Stimulated activated CD8-positive, alpha-beta memory T cell treated with anti-CD3 and anti-CD28 coated beads, Interleukin-15, amount 100 ng/mL, for 4 hours (primary cell): ENCODE data around the gene SULF2.
A peak's percentile ranks its signal among the peaks of the same experiment; 100 is the strongest.

ENCODE experiments used
- DNase-seq, 2 donors: peaks; one replicate each; pipeline ENCODE4 v3.0.0-alpha.2; 2020; ENCODE audit warnings: low read depth in 2 of 2

The SULF2 gene

DNA sequence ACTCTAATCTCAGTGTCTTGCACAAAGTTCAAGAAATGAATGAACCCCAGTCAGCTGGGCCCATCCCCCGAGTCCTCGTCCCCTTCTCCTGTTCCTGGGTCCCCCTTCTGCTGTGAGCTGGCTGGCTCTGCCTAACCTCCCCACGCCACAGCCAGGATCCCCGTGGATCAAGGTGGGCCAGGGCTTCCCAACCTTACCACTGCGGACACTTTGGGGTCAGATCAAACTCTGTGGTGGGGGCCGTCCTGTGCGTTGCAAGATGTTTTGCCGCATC is 116.2 kb downstream of the SULF2 start:
- DNase-seq = no peak

DNA sequence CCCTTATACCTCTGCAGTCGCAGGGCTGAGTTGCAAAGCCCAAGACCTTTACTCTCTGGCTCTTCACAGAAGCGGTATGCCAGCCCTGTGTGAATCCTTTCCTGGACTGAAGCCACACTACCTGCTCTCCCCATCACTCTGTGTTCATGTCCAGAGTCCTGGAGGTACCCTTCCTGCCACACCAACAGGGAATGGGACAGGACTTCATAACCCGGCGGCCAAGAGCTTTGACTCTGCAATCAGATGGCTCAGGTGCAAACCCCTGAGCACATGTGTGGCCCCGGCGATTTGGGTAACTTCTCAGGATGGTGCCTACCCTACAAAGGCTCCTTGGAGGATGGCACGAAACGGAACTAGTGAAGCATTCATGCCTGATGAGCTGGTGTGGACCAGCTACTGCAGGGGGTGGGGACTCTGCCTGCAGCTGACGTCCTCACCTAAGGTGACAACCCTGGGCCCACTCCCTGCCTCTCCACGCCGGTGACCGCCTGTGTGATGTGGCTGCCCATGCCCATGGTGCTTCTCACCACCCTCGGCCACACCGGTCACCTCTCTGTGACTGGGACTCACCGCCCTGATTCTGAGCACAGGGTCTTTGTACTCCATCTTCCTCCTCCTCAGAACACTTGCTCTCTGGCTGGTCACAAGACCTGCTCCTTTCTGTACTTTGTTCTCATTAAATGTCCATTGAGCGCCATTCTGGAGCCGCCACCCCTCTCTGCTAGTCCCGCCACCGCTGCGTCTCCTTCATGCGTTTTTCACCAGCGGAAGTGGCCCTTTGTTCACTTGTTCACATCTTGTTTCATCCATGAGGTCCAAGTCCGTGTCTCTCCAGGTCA is 116.7 kb downstream of the SULF2 start:
- DNase-seq = no peak

DNA sequence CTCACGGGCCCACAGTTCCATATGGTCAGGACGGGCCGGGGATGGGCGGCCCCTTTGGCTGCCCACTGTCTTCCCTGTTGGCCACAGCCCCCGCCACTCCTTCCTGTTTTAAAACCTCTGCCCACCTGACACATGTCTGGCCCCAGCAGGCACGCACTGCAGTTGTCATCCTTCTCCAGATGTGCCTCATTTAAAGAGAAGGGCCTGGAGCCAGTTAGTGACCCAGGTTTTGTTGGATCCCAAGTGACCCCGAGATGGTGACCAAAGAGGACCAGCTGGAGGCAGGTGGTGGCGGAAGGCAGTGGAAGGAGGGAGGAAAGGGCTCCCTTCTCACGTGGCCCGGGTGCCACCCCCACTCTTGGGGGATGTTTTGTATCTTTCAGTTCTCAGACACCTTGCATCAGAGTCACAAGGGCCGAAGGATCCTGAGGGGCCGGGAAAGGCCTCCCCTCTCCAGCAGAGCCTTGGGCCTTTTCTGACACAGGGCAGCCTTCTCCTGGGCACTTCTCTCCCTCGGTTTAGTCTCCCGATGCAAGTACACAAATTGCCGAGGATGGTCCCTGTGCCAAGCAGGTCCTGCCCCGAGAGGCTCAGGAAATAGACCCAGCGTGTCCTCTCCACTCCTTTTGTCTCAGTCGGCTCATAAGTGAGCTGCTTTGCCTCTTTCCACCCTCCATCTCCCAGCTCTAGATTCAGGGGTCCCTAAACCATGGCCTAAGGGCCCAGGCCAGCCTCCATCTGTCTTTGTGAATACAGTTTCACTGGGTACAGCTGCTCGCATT is 117.6 kb downstream of the SULF2 start:
- DNase-seq = no peak

DNA sequence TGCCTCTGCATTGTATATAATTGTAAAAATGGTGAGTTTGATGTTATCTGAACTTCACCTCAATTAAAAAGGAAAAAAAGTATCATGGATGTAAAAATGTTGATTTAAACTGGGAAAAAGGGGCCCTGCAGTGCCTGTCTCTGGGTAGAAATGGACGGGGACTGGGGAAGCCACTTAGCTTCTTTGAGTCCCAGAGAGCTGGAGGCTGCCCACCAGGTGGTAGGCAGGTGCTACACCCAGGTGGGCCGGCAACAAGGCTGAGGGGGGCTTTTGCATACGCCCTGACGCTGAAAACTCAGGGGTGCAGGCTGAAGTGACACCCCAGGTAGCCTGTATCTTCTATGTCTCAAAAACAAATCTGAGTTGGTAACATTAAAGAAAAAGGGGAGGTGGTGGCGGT is 118.2 kb downstream of the SULF2 start:
- DNase-seq = no peak

DNA sequence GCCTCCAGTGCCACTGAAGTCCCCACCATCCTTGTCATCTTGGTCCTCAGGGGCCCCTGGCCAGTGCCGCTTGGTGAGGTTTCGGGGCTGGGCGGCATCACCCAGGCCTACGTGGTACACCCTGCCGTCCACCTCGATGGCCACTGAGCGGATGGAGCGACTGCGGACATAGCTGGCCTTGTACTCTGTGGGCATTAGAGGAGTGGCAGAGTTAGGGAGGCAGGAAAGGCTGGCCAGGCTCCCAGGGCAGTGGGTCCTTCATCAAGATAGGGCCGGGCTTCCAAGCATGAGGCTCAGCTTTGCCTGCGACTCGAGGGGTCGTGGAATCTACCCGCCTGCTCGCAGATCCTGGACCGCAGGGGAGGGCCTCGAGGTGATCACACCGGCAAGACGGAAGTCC is 119.0 kb downstream of the SULF2 start:
- no peak for DNase-seq

DNA sequence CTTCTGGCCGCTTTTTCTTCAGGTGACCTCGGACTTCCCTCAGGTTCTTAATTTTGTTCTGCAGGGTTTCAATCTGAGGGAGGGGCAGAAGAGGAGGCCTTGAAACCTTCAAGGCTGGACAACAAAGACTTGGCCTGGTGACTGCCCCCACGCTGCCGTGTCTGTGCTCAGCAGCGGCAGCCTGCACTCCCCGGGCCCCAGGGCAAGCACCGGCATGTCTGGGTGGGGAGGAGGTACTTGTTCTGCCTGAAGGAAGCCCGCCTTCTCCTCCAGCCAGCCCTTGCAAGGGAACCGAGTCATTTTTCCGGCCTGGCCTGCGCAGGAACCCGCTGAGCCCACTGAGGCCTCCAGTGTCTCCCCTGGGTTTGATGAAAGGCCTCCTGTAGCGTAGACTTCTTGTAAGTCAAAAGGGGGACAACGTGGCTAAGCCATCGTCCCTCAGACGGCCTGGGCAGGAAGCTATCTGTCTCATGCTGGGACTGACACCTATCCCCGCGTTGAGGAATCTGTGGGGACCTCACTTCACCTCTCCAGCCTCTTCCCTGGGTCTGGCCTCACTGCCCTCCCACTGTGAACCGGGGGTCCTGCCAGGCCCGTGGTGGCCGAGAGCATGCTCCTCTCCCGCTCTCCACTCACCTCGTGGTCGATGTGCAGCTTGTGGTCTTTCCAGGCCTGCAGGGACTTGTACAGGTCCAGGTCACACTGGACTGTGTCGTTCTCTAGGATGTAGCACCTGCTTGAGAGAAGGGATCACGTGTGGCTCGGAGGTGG is 119.9 kb downstream of the SULF2 start:
- DNase-seq = no peak

DNA sequence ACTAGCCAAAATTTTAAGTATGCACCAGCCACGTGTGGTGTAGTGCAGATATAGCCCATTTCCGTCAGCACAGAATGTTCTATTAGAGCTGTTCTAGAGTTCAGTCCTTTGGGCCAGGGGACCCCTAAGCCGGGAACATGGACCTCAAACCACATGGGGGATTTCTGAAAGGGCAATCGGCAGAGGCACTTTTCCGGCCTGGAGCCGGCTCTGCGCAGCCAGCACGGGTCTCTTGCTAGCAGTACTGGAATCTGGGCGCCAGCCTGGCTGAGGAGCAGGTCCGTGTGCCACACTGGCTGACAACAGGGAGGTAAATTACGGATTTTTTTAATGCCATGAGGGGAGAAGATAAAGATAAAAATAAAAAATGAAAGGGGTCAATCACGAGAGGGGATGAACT is 120.5 kb downstream of the SULF2 start:
- no peak for DNase-seq

DNA sequence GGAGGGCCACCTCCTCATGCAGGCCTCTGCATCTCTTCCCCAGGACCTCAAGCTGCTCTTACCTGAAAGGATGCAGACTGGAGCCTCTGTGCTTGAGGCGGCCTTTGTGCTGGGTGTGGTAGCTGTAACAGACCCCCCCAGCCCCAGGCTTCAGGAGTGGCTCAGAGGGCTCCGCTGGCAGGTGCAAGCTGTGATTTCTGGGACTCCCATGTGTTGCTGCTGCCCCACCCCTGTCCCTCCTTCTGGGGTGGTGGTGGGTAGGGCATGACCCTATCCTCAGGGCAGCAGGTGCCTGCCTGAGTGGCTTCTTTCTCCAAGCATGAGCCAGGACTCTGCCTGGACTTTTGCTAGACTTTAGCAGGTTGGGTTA is 121.2 kb downstream of the SULF2 start:
- no peak for DNase-seq

DNA sequence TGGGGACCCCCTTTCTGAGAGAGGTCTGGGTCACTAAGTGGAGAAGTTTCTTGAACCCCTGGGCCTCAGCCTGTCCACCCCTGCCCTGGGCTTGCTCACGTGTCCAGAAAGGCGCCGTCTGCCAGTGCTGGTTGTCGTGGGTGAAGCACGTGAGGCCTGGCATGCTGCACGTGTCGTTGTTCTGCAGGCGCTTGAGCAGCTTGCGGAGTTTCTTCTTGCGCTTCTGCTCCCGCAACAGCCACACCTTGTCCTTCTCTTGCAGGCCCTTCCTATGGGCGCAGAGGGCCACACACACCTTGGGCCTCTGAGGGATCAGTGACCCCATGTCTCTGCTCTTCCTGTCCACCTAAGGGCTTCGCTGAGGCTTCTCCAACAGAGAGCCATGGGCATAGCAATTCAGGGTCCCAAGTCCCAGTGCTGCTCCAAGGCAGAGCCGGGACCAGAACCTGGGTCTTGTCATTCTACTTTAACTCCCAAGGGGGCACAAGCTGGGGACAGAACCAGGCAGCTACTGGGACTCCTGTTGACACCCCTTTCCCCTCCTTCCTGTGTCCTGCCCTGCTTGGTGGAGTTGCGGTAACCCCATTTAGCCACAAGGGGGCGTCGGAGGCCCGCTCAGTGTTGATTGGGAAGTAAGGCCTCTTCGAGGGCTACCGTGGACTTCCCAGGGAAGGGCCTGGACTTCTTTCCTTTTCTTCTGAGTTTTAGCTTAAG is 121.8 kb downstream of the SULF2 start:
- DNase-seq = peak; percentile 20 to 42

DNA sequence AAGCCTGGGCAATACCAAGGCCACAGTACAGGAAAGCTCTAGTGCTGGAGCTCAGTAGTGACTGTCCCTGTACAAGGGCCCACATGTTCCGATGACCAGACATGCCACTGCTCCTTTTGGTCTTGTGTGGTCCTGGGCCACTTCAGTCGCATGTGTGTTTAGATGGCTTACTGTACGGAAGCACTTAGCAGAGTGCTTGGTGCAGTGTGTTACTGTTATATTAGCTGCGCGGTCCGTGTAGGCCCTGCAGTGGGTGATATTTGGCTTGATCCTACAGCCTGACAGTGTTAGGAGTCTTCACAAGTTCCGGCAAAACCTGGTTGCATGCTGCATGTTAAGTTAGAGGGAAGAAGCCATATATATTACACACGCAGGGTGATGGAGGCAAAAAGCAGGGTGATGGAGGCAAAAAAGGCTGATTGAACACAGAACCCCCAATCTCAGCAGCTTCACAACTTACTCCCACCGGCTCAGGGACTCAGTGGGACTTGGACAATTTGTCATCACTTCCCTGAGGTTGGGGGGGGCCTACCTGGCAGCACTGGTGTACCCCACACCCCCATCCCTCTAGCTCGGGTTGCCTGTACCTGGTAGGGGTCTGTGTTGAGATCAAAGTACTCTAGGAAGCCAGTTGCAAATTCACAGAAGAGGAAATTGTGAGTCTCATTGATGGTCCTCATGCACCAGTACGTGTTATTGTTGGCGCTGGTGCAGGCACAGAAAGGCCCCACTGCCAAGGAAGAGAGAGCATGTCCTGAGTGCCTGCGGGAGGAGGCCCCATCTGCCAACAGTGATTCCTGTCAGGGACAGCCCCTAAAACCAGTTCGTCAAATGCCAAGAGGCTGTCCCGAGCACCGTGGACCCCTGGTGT is 122.6 kb downstream of the SULF2 start:
- no peak for DNase-seq

DNA sequence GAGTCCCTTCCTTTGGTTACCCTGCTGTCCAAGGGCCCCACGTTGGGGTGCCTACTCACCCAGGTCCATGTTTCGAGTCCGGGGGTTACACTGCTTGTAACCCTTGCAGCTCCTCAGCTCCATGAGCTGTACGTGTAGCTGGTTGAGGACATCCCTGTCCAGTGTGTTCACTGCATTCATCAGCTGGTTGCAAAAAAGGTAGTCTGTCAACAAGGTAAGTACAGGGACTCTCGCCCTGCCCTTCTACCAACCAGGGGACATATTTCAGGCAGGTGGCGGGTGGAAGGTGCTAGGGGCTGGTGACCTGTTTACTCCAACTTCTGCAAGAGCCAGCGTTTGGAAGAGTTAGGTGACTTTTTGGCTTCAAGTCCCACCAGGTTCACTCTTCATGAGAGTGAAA is 123.6 kb downstream of the SULF2 start:
- no peak for DNase-seq

DNA sequence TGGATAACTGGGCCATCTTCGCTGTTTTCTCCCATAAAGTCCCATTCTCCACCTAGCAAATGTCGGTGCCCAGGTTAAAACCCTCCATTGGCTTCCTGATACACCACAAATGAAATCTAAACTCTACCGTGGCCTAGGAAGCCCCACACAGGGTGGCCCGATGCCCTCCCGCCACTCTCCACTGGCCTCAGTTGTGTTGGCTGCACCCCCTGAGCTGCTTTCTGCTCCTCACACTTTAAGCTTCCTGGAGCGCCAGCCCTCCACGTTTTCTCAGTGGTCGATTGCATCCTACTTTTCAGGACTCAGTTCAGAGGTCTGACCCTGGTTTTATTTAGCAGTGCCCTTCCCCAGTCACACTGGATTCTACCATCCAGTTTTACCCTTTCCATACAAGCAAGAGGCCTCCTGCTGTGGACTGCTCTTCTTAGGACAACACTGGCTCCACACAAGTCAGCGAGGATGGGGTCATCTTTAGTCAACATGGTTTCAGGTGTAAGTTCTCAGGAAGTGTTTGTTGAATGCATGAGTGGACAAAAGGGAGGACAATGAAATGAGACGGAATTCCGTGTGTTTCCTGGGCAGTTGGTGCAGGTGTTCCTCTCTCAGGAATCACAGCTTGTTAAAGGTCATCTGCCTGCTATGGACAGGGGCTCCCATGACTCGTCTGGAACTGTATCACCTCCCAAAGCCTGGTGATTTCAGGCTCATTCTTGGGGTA is 124.1 kb downstream of the SULF2 start:
- no peak for DNase-seq

DNA sequence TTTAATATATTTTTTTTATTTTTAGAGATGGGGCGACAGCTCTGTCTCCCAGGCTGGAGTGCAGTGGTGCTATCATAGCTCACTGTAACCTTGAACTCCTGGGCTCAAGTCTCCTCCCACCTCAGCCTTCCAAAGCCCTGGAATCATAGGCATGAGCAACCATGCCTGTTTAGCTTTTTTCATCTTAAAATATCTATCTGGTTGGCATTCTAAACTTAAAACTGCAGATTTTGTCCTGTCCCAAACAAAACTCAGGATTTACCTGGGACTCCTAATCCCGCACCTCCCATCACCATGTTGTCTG is 124.7 kb downstream of the SULF2 start:
- no peak for DNase-seq

DNA sequence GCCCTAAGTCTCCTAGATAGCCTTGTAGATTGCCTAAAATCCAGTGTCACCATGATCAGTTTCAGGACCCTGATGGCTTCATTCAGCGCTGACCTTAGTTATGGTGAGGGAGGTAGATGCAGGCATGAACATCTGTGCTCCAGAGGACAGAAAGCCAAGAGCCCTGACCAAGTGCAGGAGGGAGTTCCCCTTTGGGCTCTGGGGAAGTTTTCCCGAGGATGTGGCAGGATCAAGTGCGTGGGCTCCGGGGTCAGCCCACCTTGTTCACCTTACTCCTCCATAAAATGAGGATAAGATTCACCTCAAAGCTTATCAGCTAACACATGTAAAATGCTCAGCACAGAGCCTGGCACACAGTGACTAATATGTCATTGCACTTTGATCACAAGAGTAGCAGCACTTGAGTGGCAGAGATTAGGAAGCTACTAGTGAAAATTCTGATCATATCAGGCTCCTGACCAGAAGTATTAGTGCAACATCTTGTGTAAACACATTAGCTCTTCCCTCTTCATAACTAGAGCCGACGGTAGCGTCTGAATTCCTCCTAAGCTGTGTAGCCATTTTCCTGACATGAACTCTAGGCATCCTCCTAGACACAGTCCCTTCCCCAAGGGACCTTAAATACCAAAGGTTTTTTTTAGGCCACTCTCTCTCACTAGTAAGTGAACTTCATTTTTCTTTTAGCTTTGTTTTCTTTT is 125.2 kb downstream of the SULF2 start:
- no peak for DNase-seq

DNA sequence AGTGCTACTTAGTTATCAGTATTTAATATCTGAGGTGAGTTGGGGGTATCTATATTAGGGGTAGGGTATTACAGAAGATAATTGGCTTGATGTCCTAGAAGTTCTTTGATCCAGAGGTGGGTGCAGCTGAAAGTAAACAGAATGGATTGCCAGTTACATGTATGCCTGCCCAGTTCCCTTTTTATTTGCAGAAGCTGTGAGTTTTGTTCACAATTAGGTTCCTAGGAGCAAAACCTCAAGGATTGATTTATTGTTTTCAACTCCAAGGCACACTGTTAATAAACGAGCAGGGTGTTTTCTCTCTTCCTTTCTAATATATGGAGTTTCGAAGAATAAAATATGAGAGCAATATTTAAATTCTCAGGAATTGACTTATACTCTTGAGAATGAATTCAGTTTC is 129.0 kb downstream of the SULF2 start:
- no peak for DNase-seq

DNA sequence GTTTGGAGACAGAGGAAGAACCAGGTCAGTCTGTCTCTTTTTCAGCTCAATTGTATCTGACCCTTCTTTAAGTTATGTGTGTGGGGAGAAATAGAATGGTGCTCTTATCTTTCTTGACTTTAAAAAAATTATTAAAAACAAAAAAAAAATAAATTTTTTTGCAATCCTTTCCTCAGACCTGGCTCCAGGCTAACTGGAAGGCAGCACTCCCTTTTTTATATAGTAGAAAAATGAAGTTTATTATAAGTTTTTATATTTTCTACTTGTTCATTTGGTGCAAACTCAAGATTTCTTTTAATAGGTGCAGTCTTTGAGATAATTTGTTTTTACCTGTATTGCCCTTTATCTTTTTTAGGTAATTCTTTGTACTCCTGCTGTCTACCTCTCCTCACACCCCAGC is 129.6 kb downstream of the SULF2 start:
- no peak for DNase-seq

DNA sequence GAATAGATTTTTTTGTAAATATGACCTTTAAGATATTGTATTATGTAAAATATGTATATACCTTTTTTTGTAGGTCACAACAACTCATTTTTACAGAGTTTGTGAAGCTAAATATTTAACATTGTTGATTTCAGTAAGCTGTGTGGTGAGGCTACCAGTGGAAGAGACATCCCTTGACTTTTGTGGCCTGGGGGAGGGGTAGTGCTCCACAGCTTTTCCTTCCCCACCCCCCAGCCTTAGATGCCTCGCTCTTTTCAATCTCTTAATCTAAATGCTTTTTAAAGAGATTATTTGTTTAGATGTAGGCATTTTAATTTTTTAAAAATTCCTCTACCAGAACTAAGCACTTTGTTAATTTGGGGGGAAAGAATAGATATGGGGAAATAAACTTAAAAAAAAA is 130.9 kb downstream of the SULF2 start:
- DNase-seq = no peak

DNA sequence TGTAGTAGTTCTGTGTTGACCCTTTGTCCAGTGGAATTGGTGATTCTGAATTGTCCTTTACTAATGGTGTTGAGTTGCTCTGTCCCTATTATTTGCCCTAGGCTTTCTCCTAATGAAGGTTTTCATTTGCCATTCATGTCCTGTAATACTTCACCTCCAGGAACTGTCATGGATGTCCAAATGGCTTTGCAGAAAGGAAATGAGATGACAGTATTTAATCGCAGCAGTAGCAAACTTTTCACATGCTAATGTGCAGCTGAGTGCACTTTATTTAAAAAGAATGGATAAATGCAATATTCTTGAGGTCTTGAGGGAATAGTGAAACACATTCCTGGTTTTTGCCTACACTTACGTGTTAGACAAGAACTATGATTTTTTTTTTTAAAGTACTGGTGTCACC is 131.4 kb downstream of the SULF2 start:
- DNase-seq = no peak

DNA sequence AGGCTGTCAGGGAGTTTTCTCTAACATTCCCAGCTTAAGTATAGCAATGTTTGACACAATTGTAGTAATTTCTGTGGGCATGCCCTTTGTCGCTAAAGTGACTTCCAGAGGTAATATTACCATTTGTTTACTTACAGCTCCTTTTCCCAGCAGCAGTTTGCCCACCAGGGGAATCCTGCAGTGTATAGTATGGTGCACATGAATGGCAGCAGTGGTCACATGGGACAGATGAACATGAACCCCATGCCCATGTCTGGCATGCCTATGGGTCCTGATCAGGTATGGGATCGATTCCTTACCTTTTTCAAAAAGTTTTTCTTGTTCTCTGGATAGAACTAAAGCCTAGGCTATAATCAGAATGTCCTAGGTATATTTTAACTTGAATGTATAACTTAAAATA is 132.5 kb downstream of the SULF2 start:
- no peak for DNase-seq

DNA sequence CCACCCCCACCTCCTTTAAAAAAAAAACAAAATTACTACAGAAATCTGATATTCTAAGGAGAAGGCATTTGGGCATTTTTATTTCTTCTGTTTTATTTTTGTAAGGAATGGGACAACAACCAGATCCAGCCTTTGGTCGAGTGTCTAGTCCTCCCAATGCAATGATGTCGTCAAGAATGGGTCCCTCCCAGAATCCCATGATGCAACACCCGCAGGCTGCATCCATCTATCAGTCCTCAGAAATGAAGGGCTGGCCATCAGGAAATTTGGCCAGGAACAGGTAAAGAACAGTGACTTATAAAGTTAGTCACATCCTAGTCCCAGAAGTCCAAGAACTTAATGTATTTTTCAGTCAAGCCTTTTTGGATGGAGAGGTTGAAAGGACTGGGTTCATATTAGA is 133.0 kb downstream of the SULF2 start:
- DNase-seq = no peak
